NCI-H2196 treated with DMSO at 0.1 percent for 48 hours (cell line): Measurements from ENCODE around the gene TTC12.
A peak's percentile ranks its signal among the peaks of the same experiment; 100 is the strongest.
"Not testable (repeated sequence)": the region's sequence is repeated elsewhere in the genome, so short reads cannot be mapped to it uniquely, and the experiment has no call there.

Experiments used
- DNase-seq: peaks from one replicate; lab custom pipeline; 2025; ENCODE audit not compliant: unreplicated experiment; lab: John Stamatoyannopoulos, UW

TTC12 gene

GRCh38 chr11:113283881-113284280 lies 30.5 kb upstream of the TTC12 start:
- DNase-seq = no peak

- DNase-seq = no peak
These were observed 28.4 kb upstream of the TTC12 start for GRCh38 chr11:113286009-113286408.

DNA sequence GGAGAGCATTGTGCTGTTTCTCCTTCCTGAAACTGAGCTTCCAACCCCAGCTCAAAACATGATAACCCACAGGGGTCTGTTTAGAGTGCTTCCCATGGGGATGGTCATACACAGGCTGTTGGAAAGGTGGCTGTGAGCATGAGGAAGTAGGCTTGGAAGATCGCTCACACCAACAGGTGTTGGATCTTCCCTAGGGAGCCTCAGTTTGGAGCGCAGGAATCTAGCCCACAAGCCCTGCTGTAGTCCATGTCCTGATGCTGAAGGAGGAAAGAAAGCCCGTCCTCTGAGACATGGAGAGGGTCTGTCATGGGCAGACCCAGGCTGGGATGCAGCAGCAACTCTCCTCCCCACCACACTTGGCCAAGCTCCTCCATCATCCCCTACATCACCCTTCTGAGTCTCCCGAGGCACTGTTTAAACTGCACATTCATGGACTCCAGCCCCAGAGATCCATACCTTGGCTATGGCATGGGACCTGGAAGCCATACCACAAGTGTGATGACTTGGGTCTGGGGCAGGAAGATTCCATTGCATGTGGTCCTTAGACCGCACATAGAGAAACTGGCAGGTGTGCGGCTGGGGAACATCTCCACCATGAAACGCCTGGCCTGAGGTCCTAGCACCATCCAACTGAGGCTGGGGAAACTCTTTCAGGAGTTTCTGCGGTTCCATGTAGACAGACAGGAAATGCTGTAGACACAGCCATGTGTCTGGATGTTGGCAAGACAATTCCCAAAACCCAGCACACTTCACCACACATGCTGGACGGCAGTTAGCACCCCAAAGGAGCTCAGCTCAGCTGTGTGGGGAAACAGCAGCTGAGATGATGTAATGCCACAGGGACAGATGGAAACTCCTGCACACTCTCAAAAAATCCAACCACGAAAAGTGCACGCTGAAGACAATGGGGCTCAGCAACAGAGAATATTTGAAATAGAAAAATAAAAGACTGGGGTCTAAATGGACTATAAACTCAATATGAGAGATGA lies 27.6 kb upstream of the TTC12 start:
- no peak for DNase-seq

DNA sequence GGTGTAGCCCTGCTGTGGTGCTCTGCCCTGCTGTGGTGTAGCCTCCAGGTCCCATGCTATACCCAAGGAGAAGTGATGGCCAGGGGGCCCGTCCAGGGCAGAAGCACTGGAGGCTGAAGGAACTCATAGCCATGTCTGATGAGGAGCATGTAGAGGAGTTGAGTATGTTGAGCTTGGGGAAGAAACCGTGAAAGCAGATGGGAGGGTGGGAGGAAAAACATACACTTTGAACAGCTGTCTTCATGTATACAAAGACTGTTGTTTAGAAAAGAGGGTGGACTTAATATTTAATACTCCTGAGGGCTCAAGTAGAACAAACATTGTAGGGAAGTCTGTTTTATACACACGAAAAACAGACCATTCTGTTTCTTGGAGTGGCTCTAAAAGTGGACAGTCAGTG lies 26.6 kb upstream of the TTC12 start:
- no peak for DNase-seq

- DNase-seq = no peak
These were observed 26.0 kb upstream of the TTC12 start for GRCh38 chr11:113288286-113288863.

DNA sequence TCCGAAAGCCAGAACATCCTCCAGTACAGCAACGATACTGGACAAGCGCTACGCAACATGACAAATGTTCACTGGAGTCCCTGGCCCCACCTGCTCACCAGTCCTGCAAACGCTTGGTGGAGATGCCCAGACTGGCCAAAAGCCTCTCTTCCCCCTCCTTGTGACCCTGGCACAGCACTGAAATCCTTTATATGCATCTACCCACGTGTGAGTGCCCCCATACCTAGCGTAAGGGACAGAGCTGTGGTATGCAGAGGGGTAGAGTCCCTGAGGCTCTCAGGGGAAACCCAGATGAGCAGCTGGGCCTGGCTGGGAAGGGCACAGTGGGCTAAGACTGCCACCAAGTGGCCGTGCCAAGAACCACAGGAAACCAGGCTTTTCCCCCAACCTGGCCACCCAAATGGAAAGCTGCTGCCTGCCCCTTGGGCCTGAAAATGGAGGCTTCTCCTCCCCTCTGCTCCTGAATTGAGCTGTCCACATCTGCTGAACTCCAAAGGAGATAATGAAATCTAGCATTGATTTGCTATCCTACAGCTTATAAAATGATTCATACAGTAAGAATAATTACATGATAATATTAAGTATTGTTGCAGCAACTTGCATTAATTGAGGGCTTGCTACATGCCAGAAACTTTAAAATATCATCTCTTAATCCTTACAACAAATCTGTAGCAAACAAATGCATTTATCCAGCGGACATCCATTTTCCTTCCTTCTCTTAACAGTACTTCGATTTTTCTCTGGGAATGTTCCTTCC lies 24.8 kb upstream of the TTC12 start:
- peak; percentile 39 for DNase-seq

GRCh38 chr11:113293936-113294335 lies 20.4 kb upstream of the TTC12 start:
- no peak for DNase-seq

DNA sequence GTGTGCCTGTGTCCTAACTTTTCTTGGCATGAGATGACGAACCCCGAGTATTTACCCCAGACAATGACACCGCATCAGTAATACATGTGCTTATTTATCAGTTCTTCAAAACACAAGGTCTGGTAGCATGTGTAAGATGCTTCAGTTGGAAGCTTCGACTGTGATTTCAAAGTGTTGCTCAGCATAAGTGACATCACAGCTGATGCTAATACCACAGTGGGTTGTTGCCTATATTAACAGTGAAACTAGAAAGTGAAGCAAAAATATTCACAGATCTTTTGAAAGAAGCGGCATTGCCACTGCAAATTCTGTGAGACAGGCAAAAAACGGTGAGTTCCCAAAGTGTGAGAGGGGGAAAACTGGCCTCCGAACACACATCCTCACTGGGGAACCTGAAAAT lies 18.4 kb upstream of the TTC12 start:
- DNase-seq = no peak

DNA sequence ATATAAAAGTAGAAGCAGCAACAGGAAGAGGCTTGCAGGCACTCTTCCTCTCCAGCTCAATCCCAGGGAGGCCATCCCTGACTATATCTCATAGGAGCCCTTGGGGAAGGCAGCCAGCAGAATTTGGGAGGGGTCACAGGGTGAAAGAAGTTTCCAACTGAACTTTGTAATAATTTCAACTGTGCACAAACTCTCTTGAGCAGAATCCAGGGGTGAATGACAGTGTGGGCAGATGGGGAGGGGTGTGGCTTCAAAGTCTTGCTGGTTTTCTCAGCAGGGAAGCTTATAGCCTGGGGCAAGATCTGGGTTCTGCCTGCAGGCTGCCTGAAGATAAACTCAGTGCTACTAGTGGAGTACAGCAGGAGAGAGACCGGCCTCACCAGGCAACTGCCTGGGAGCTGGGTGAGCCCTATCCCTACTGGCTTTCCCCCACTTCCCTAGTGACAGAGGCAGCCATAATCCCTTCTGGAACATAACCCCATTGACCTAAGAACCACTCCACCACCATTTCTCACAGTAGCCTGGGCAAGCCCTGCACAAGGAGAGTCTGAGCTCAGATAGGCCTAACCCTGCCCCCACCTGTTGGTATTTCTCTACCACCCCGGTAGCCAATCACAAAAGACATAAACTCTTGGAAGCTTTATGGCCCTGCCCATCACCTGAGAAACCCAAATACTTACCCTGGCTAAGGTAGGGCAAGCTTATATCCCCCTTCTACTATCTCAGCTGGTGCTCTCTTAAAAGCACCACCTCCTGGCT lies 17.8 kb upstream of the TTC12 start:
- DNase-seq = no peak

- not testable (repeated sequence) for DNase-seq
These were observed 15.9 kb upstream of the TTC12 start for GRCh38 chr11:113298496-113298895.

DNA sequence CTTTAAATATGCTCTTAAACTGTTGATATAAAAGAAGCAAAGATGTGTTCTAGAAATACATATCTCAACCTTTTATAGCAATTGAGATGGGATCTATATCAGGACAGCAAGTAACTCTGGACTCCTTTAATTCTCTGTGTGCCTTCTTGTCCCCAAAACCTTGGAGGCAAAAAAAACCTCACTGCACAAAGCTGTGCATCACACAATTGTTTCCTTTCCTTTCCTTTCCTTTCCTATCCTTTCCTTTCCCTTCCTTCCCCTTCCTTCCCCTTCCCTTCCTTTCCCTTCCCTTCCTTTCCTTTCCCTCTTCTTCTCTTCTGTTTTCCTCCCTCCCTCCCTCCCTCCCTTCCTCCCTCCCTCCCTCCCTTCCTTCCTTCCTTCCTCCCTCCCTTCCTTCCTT lies 9.5 kb upstream of the TTC12 start:
- no peak for DNase-seq

GRCh38 chr11:113305440-113306336 lies 8.7 kb upstream of the TTC12 start:
- peak; percentile 59 for DNase-seq

DNA sequence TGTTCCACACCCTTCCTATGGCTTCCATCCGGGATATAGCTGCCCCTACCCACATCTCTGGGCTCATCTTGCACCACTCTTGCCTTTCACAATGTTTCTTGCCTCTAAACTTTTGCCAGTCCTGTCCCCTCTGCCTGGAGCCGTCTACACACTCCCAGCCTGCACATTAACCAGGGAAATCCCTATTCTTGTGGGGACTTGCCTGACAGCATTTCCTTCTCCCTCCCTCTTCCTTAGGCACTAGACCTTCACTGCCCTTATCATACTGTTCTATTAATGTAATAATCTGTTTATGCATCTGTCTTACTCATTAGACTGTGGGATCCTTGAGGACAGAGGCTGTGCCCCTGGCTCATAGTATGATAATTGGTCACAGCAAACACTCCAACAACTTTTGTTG lies 5.8 kb upstream of the TTC12 start:
- DNase-seq = no peak

DNA sequence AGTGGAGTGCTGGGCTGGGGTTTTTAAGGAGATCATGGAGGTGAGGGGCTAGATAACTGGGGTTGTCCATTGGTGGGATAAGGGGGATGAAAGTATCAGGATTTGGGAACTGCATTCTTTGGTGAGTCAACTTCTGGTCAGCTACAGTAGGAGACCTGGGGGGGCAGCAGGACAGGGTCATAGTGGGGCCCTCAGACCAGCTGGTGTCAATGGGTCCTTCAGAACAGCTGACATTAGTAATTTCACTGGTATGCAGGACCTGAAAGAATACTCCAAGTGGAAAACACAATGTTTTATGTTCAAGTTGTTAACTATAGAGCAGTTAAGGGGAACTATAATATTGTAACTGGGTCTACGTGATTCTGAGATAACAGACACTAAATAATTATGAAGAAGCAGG lies 2.8 kb upstream of the TTC12 start:
- DNase-seq = no peak

- no peak for DNase-seq
These were observed 782 bp upstream of the TTC12 start for GRCh38 chr11:113313601-113314000.

DNA sequence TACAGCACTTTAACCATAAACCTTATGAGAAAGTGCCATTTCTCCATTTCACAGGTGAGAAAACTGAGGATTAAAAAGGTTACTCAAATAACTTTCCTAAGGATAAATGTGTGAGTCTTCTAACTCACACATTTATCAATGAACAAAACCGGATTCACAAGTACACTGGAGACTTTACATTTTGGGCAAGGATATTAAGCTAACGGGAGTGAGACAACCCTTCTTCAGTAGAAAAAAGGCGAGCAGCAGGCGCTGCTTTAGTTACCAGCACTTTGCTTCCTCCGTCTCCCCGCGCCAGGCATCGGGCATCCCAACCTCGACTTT lies 356 bp upstream of the TTC12 start:
- DNase-seq = no peak

- no peak for DNase-seq
These were observed 1.4 kb downstream of the TTC12 start for GRCh38 chr11:113315811-113316210.

GRCh38 chr11:113316256-113316655 lies 1.9 kb downstream of the TTC12 start:
- no peak for DNase-seq

GRCh38 chr11:113317339-113317738 lies 3.0 kb downstream of the TTC12 start:
- peak; percentile 73 for DNase-seq

DNA sequence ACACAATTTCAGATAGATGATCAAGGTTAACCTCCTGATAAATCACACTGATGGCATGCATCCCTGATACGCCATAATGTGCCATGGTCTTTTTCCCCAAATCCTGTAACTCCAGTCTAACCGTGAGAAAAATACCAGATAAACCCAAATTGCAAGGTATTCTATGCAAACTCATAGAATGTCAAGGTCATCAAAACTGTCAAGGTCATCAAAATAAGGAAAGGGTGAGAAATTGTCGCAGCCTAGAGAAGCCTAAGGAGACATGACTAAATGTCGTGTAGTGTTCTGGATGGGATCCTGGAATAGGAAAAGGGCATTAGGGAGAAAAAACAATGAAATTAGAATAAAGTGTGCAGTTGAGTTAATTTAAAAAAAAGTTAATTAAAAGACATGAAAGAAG lies 4.7 kb downstream of the TTC12 start:
- no peak for DNase-seq
